Stimulated activated memory B cell treated with anti-CD40 and anti-IgM and Interleukin-4, amounts not matched to agents 10 μg/mL and 1 μg/mL and 100 μg/mL, for 72 hours (primary cell): Measurements from ENCODE around the gene PIWIL1.

Experiments used
- ATAC-seq: fragments of 150-1000 bp; cut with Tn5 transposase; 2 replicates; pipeline ENCODE4 v1.10.0; 2021
- H3K27ac Mint-ChIP-seq: one replicate; pipeline ENCODE4 v1.8.0; 2022; ENCODE audit warnings: mild to moderate bottlenecking, mixed read lengths
- H3K27me3 Mint-ChIP-seq: one replicate; pipeline ENCODE4 v1.8.0; 2022; ENCODE audit warnings: mixed read lengths
- H3K36me3 Mint-ChIP-seq: one replicate; pipeline ENCODE4 v1.8.0; 2022; ENCODE audit warnings: mixed read lengths
- H3K4me1 Mint-ChIP-seq: one replicate; pipeline ENCODE4 v1.8.0; 2022; ENCODE audit warnings: mixed read lengths
- H3K4me3 Mint-ChIP-seq: one replicate; pipeline ENCODE4 v1.8.0; 2022; ENCODE audit warnings: mild to moderate bottlenecking, moderate library complexity, mixed read lengths
- H3K9me3 Mint-ChIP-seq: one replicate; pipeline ENCODE4 v1.8.0; 2022; ENCODE audit warnings: mixed read lengths

Gene PIWIL1

DNA sequence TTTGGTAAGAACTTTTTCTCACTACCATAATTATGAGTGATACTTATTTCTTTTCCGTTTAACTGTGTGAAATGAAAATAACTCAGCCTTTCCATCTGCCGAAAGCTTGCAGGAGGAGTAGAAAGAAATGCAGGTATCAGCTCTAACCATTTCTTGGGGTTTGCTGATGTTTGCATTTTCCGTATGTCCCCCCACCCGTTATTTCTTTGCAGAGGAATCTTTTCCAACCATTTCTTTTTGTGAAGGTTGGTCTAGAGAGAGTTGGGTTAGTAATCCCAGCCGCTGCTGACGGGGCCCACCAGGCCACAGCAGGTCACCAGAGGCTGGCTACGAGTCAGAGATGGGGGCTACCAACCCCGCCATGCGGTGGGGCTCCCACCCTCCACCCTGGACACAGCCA is 7.0 kb upstream of the PIWIL1 start:
- no peak overlapping the region for H3K27ac Mint-ChIP-seq
- no peak overlapping the region for H3K4me3 Mint-ChIP-seq
- no peaks in the 10 kb centered on the region for H3K36me3 Mint-ChIP-seq
- ATAC-seq: peak; percentile 8
- H3K27me3 Mint-ChIP-seq: peaks cover 33% of the 10 kb centered on the region
- H3K4me1 Mint-ChIP-seq: no peaks in the 10 kb centered on the region
- no peaks in the 10 kb centered on the region for H3K9me3 Mint-ChIP-seq

DNA sequence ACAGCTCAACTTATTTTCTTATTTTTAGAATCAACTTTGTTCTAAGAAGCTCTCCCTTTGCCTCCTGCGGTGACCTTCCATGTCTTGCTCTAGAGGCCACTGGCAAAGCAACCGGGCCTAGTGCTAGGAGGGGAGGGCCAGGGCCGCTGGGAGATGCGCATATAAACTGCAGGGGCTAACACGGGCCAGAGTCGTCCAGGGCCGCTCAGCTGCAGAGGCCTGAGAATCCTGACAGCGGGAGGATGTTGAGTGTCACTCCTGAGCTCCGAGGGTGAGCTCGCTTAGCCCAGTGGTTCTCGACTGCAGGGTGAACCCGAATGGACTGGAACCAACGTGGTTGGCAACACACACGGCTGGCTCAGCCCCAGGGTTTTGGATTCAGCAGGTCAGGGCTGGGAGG is 6.5 kb upstream of the PIWIL1 start:
- Mint-ChIP-seq H3K4me3 (no peak overlapping the region), H3K36me3 (no peaks in the 10 kb centered on the region), H3K27ac (no peak overlapping the region), H3K27me3 (peaks cover 34% of the 10 kb centered on the region), H3K4me1 (no peaks in the 10 kb centered on the region), H3K9me3 (no peaks in the 10 kb centered on the region)
- no peak for ATAC-seq

DNA sequence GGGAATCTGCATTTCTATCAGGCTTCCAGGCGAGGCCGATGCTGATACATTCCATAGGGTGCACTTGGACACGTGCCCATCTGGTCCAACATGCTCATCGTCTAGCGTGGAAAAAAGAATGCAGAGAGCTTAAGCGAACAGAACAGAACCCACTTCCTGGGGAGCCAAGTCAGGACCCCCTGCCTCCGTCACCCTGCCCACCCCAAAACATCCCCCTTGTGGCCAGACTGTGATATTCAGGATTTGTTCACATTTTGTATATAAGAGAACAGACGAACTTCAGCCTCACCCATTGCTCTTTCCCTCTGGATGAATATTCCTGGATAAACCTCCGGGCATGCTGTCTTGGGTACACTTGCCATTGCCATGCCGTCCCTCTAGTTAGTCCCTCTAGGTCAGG is 4.3 kb upstream of the PIWIL1 start:
- Mint-ChIP-seq H3K27me3 (peaks cover 28% of the 10 kb centered on the region), H3K4me1 (no peaks in the 10 kb centered on the region), H3K9me3 (no peaks in the 10 kb centered on the region), H3K4me3 (no peak overlapping the region), H3K36me3 (no peaks in the 10 kb centered on the region), H3K27ac (no peak overlapping the region)
- ATAC-seq: no peak

DNA sequence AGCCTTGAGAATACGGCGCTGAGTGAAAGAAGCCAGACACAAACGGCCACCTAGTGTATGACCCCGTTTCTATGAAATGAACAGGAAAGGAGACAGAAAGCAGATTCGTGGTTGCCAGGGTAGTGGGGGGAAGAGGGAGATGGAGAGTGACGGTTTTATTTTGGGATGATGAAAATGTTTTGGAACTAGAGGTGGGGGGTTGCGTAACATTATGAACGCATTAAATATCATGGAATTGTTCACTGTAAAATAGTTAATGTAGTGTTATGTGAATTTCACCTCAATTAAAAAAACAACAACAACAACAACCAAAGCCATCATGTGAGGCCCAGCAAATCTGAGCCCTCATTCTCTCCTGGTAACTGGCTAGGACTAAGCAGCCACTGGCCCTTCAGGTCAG is 3.3 kb upstream of the PIWIL1 start:
- ATAC-seq: no peak
- H3K4me3 Mint-ChIP-seq: no peak overlapping the region
- H3K4me1 Mint-ChIP-seq: no peaks in the 10 kb centered on the region
- peaks cover 28% of the 10 kb centered on the region for H3K27me3 Mint-ChIP-seq
- H3K9me3 Mint-ChIP-seq: no peaks in the 10 kb centered on the region
- no peak overlapping the region for H3K27ac Mint-ChIP-seq
- no peaks in the 10 kb centered on the region for H3K36me3 Mint-ChIP-seq

DNA sequence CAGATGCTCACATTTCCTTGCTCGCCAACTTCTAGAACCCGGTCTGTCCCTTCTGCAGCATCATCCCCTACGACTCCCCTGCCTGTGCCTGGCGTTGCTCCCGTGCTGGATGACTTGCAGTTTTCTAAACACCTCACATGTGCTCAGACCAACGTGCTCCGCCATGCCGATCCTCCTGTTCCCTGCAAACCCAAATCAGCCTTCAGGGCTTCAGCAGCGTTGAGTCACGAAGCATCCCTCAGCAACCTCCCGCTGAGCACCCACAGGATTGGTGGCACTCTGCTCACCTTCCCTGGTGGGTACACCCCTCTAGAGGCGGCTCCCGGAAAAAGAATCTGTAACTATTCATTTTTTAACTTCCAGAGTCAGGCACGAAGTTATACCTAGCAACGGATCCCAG is 2.8 kb upstream of the PIWIL1 start:
- peaks cover 3% of the 10 kb centered on the region for H3K9me3 Mint-ChIP-seq
- H3K36me3 Mint-ChIP-seq: no peaks in the 10 kb centered on the region
- H3K27me3 Mint-ChIP-seq: peaks cover 28% of the 10 kb centered on the region
- no peak overlapping the region for H3K4me3 Mint-ChIP-seq
- no peaks in the 10 kb centered on the region for H3K4me1 Mint-ChIP-seq
- no peak overlapping the region for H3K27ac Mint-ChIP-seq
- no peak for ATAC-seq

DNA sequence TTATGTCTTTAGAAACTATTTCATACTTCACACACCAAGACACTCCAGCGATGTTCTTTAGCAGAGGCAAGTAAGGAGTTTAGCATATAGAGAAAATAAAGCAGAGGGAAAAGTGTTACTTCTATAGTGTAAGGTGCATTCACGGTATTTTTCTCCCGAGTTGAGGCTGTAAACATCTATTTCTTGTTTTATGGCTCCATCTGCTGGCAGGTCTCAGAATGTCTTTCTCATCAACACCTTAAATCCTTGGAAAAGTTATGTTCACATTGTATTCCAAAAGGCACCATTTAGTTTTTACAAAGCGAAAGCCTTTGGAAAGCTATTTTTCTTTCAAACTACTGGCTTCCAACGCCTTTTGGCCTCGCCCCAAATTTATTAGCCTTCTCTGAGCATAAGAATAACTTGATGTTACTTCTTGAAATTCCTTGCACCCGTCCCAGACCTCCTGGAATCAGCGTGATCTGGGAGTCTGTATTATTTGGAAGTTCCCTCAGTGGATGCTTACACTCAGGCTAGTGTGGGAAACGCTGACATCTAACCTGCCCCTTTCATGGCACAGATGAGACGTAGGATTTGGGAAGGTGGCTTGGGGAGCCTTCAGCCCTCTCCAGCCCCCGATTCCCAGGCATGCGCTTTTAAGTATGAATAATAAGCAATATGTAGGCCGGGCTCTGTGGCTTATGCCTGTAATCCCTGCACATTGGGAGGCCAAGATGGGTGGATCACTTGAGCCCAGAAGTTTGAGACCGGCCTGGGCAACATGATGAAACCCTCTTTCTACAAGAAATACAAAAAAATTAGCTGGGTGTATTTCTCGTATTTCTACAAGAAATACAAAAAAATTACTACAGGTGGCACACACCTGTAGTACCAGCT is 1.9 kb upstream of the PIWIL1 start:
- ATAC-seq: no peak
- H3K4me3 Mint-ChIP-seq: no peak overlapping the region
- no peak overlapping the region for H3K27ac Mint-ChIP-seq
- H3K27me3 Mint-ChIP-seq: peaks cover 28% of the 10 kb centered on the region
- no peaks in the 10 kb centered on the region for H3K4me1 Mint-ChIP-seq
- no peaks in the 10 kb centered on the region for H3K36me3 Mint-ChIP-seq
- peaks cover 5% of the 10 kb centered on the region for H3K9me3 Mint-ChIP-seq

DNA sequence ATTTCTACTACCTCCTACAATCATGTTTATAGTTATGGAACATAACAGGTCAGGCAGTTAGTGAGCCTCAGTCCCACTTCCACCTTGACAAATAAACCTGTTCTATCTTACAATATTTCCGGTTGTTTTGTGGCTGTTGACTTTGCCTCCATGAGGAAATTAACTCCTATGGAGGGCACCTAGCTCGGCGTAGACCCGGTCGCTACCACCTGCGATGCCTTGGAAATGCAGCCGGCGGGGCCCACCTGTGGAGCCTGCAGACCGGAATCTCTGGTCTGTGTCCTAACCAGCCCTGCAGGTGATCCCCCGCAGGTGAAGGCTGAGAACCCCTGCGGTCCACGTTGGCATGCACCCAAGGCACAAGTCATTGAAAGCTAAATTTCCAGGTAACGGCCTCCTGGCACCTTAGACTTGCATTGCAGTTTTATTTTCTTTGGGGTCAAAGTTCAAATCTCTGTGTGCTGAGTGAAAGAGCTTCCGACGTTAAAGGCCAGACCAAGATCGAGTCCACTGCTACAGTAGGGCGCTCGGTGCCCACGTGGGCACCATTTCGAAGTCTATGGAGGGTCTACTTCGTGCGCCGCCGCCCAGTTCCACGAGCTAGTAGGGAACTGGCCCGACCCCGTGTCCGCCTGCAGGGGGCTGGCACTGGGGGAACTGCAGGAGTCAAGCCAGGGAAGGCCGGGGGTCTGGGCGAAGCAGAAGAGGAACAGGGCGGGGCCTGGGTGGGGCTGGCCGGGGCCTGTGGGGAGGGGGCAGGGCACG is 782 bp upstream of the PIWIL1 start:
- H3K27me3 Mint-ChIP-seq: peaks cover 28% of the 10 kb centered on the region
- no peak overlapping the region for H3K4me3 Mint-ChIP-seq
- H3K27ac Mint-ChIP-seq: no peak overlapping the region
- no peaks in the 10 kb centered on the region for H3K36me3 Mint-ChIP-seq
- ATAC-seq: no peak
- no peaks in the 10 kb centered on the region for H3K4me1 Mint-ChIP-seq
- H3K9me3 Mint-ChIP-seq: peaks cover 7% of the 10 kb centered on the region

DNA sequence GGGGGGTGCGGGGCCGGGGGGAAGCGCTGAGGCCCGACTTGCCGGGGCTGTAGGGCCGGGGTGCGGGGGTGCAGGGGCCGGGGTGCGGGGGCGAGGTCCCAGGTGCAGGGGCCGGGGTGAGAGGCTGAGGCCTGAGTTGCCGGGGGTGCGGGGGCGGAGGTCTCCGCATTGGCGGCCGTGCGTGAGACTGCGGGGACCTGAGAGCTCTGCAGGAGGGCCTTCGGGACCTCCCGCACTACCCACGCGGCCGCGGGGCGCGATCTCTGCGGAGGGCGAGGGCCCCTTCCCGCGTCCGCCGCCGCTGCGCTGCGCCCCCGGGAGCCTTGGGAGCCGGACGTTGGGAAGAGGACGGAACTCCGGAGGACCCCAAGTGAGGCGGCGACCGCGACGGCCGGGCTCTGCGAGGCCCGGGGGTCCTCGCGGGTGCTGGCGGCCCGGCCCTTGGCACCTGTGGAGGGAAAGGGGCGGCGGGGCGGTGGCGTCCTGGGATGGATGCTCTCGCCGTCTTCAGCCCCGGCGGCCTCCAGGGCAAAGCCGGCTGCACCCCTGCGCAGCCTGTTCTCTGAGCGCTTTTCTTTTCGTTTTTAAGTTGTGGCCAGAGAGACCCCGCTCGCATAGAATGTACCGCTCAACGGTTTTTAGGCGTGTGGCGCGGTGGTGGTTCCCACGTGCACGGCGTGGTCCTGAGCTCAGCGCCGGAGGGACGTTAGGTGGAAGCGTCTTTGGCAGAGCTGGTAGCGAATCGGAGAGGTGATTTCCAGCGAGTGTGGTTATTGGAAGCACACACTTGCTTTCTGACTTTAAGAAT is 1.3 kb downstream of the PIWIL1 start:
- H3K4me1 Mint-ChIP-seq: no peaks in the 10 kb centered on the region
- peaks cover 7% of the 10 kb centered on the region for H3K9me3 Mint-ChIP-seq
- peak; percentile 49 for ATAC-seq
- no peaks in the 10 kb centered on the region for H3K36me3 Mint-ChIP-seq
- peaks cover 18% of the 10 kb centered on the region for H3K27me3 Mint-ChIP-seq
- H3K4me3 Mint-ChIP-seq: no peak overlapping the region
- H3K27ac Mint-ChIP-seq: no peak overlapping the region

DNA sequence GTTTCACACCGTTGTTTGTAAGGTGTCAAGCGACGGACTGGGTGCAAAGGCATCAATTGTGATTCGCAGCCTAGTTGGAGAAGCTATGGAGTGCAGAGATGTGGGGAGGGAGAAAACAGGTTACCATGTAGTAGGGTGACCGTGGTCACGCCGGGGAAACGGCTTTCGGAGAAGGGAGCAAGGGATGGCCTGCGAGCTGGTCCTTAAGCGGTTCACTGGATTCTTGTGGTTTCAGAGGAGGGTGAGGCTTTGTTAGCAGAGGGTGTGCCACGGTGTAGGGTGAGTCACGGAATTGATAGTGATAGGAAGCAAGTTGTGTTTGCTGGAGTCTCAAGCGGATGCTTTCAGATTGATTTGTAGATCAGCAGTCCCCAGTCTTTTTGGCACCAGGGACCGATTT is 2.3 kb downstream of the PIWIL1 start:
- no peaks in the 10 kb centered on the region for H3K36me3 Mint-ChIP-seq
- no peak overlapping the region for H3K27ac Mint-ChIP-seq
- H3K9me3 Mint-ChIP-seq: peaks cover 7% of the 10 kb centered on the region
- no peak overlapping the region for H3K4me3 Mint-ChIP-seq
- H3K4me1 Mint-ChIP-seq: no peaks in the 10 kb centered on the region
- no peak for ATAC-seq
- H3K27me3 Mint-ChIP-seq: peaks cover 8% of the 10 kb centered on the region

DNA sequence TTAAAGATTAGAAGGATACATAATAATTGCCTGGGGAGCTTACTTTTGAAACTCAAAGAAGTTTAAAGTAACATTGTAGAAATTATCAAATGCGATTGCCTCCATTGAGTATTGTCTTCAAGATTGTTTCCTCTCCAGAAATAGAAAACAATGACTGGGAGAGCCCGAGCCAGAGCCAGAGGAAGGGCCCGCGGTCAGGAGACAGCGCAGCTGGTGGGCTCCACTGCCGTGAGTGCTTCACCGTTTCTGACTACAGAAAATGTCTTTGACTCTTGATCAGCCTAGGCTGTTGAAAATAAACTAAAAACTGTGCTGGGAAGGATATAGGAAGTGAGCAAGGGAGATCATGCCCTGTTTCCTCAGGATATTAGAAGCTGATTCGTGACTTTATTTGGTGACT is 4.8 kb downstream of the PIWIL1 start:
- H3K9me3 Mint-ChIP-seq: peaks cover 7% of the 10 kb centered on the region
- no peaks in the 10 kb centered on the region for H3K27me3 Mint-ChIP-seq
- no peaks in the 10 kb centered on the region for H3K4me1 Mint-ChIP-seq
- H3K4me3 Mint-ChIP-seq: no peak overlapping the region
- no peaks in the 10 kb centered on the region for H3K36me3 Mint-ChIP-seq
- no peak for ATAC-seq
- no peak overlapping the region for H3K27ac Mint-ChIP-seq

DNA sequence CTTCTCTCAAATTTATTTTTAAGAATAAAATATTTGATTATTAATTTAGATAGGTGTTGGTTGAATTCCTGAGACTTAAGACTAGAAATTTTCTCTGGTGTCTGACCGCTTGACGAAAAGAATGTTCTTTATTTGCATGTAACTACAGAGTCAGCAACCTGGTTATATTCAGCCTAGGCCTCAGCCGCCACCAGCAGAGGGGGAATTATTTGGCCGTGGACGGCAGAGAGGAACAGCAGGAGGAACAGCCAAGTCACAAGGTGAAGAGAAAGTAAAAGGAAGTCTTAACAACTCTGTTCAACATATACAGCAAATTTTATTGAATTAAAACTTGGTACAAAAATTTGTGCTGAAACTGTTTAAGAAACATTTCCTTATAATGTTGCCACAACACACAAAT is 5.2 kb downstream of the PIWIL1 start:
- no peaks in the 10 kb centered on the region for H3K4me1 Mint-ChIP-seq
- peaks cover 7% of the 10 kb centered on the region for H3K9me3 Mint-ChIP-seq
- H3K27me3 Mint-ChIP-seq: no peaks in the 10 kb centered on the region
- no peak overlapping the region for H3K27ac Mint-ChIP-seq
- ATAC-seq: no peak
- H3K4me3 Mint-ChIP-seq: no peak overlapping the region
- H3K36me3 Mint-ChIP-seq: no peaks in the 10 kb centered on the region

DNA sequence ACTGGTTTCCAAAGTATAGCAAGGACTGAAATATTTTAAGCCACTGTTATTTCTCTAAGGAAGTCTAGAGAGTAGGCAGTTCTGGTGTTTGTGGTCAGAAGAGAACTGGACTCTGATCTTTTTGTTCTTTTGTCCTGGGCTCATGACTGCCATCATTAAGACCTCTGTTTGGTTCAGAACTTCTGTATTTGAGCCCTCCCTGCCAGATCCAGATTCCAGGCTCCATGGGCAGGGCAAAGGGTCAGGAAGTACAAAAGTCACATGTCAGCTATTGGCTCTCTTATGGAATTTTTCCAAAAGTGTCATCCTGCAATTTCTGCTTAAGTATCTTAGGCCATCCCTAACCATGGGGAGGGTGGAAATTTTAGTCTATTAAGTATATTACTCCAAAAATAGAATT is 6.8 kb downstream of the PIWIL1 start:
- Mint-ChIP-seq H3K4me1 (no peaks in the 10 kb centered on the region), H3K27me3 (no peaks in the 10 kb centered on the region), H3K9me3 (peaks cover 7% of the 10 kb centered on the region), H3K4me3 (no peak overlapping the region), H3K27ac (no peak overlapping the region), H3K36me3 (no peaks in the 10 kb centered on the region)
- no peak for ATAC-seq

DNA sequence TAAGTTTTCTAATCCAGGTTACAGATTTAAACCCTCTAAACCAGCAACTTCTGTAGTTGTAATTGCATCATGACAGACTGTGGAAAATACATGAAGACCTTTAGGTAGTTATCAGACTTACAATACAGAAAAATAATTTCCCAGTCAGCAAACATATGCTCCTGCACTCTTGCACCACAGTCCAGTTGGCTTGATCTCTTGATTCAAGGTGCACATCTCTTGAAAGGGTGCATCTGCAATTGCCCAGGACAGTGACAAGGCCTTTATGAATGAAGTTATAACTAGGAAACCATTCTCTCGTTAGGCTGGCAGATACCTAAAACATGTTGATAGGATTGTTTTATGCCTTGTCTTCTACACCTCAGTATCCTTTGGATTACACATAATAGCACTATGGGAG is 7.6 kb downstream of the PIWIL1 start:
- H3K4me3 Mint-ChIP-seq: no peak overlapping the region
- H3K36me3 Mint-ChIP-seq: no peaks in the 10 kb centered on the region
- H3K4me1 Mint-ChIP-seq: no peaks in the 10 kb centered on the region
- peaks cover 2% of the 10 kb centered on the region for H3K9me3 Mint-ChIP-seq
- no peaks in the 10 kb centered on the region for H3K27me3 Mint-ChIP-seq
- no peak overlapping the region for H3K27ac Mint-ChIP-seq
- no peak for ATAC-seq

DNA sequence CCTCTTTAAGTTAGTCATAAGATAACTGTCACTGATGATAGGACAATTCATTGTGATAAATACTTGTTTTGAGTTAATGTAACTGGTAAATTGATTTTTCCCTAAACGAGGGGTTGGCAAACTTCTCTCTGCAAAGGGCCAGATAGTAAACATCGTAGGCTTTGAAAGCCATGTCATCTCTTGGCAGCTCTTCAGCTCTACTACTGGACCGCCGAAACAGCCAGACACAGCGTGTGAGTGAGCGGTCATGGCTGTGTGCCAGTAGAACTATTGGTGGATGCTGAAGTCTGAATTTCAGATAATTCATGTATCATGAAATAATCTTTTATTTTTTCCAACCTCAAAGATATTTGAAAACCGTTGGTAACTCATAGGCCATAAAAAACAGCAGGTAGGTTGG is 9.9 kb downstream of the PIWIL1 start:
- no peaks in the 10 kb centered on the region for H3K4me1 Mint-ChIP-seq
- no peak overlapping the region for H3K4me3 Mint-ChIP-seq
- no peak overlapping the region for H3K27ac Mint-ChIP-seq
- H3K9me3 Mint-ChIP-seq: no peaks in the 10 kb centered on the region
- no peaks in the 10 kb centered on the region for H3K36me3 Mint-ChIP-seq
- H3K27me3 Mint-ChIP-seq: peaks cover 11% of the 10 kb centered on the region
- ATAC-seq: no peak

DNA sequence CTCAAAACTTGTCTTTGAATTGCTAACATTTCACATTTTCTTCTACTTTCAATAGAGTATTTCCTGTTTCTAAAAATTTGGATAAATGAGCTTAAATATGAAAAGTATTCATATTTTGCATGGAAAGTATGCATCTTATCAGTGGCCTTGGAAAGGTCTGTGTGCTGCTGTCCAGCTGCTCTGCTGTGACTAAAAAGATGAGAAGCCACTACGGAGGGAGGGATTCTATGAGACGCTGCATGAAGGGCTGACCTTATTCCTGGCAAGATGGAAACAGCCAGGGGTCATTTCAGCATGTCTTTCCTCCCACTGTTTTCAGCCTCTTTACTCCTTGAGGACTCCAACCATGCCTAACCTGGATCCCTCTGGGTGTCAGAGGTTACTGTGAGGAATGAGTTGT is 13.0 kb downstream of the PIWIL1 start:
- Mint-ChIP-seq H3K9me3 (no peaks in the 10 kb centered on the region), H3K27me3 (peaks cover 11% of the 10 kb centered on the region), H3K27ac (no peak overlapping the region), H3K4me3 (no peak overlapping the region), H3K4me1 (no peaks in the 10 kb centered on the region), H3K36me3 (no peaks in the 10 kb centered on the region)
- no peak for ATAC-seq
